DMS153 (cell line): Measurements from ENCODE around the gene ERCC1.

ENCODE experiments used
- DNase-seq: peaks from one replicate; lab custom pipeline; 2025; lab: John Stamatoyannopoulos, UW

The ERCC1 gene

DNA sequence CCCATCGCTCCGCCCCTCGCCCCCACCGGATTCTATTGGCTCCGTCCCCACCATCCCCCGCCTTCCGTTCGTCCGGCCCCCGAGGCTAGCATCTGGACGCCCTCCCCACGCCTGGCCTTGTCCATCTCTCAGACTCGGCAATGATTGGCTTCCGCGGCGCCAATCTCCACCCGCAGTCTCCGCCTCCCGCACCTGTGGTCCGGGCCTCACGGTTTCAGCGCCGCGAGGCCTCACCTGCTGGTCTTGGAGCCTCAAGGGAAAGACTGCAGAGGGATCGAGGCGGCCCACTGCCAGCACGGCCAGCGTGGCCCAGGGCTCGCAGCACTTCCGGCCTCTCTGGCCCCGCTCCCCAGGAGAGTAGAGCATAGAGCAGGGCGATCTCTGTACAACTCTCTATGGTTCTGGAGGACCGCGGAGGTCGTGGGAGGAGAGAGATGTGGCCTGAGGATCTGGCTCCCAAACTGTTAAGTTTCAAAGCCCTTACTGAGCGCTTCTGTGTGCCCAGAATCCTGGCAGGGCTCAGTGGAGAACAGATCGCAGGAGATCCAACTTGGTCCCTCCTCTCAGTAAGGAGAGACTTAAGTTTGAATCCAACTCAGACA lies at the start of gene ERCC1:
Gene ERCC1, minus strand, starts transcription at position 329 of the 602 bp plus-strand sequence. CDS start 543 bp downstream, outside the sequence.
- DNase-seq = peak; percentile 98

- DNase-seq = no peak
Measured at GRCh38 chr19:45473367-45473681, 49.6 kb upstream of the ERCC1 start.

- no peak for DNase-seq
Measured at GRCh38 chr19:45472563-45473366, 49.0 kb upstream of the ERCC1 start.

- DNase-seq = no peak
Measured at GRCh38 chr19:45471931-45472562, 48.3 kb upstream of the ERCC1 start.

DNA sequence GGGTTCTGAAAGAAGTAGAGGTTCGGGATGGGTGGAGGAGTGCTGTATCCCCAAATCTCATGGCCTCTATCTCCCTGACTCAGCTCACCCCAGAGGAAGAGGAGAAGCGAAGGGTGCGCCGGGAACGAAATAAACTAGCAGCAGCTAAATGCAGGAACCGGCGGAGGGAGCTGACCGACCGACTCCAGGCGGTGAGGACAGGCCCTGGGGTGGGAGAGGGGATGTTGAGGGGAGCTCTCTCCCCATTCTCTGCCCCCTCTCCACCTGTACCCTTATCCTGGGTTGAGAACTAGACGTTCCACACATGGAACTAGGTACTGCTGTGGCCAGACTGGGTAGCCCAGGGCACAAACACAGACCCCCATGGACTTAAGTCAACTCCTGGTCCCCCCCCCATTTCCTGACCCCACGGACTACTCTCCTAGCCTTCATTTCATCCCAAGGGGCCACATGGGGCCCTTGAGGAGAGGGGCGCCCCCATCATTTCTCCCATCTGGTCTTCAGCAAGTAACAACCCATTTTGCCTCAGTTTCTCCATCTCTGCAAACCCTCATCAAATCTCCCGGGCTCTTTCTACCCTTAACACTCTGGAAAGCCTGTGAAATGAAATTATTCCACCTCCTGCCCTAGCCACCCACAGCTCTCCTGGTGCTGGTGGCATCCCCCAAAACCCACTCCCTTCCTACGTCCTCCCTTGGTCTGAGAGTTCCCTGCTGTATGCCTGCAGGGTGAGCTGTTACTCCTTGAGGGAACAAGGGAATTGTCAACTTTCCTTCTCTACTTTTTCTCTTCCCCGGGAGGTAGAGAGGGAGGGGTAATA lies 47.6 kb upstream of the ERCC1 start:
- no peak for DNase-seq

DNA sequence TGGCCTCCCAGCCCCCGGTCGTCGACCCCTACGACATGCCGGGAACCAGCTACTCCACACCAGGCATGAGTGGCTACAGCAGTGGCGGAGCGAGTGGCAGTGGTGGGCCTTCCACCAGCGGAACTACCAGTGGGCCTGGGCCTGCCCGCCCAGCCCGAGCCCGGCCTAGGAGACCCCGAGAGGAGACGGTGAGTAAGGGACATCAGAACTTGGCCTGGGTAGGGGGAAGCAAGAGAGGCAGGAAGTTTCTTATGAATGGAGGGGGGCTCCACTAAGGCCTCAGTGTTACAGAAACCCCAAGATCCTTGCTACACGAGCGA lies 47.0 kb upstream of the ERCC1 start:
- no peak for DNase-seq

DNA sequence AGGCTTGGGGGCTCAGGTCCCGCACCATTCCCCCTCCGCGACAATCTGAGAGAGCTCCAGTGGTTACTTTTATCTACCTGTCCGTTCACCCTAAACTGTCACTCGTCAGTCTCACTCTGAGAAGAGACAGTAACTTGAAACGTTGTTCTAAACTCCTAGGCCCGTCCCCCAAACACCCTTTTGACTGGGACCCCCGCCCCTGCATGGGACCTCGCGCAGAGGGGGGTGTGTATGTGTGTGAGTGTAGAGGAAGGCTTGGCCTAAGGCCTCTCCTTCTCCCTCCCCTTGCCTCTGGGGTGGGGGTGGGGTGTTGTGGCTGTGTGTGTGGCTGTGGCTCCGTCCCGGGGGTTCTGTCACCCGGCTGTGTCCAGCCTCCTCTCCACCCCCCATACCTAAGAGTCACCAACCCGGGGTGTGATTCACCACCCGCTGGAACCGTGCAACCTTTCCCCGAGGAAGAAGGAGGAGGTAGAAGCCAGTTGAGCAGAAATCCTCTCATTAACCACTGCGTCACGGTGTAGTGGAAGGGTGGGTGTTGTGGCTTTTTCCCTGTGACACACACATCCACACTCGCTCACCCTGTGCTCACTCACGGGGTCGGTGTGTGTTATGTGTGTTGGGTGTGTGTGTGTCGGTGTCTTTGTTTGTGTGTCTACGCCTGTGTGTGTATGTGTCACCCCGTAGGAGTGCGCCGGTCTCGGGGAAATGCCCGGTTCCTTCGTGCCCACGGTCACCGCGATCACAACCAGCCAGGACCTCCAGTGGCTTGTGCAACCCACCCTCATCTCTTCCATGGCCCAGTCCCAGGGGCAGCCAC lies 46.4 kb upstream of the ERCC1 start:
- no peak for DNase-seq

- DNase-seq = peak; percentile 90
Measured at GRCh38 chr19:45469132-45469944, 45.6 kb upstream of the ERCC1 start.

- DNase-seq = no peak
Measured at GRCh38 chr19:45468803-45469131, 45.0 kb upstream of the ERCC1 start.

- no peak for DNase-seq
Measured at GRCh38 chr19:45468159-45468651, 44.5 kb upstream of the ERCC1 start.

DNA sequence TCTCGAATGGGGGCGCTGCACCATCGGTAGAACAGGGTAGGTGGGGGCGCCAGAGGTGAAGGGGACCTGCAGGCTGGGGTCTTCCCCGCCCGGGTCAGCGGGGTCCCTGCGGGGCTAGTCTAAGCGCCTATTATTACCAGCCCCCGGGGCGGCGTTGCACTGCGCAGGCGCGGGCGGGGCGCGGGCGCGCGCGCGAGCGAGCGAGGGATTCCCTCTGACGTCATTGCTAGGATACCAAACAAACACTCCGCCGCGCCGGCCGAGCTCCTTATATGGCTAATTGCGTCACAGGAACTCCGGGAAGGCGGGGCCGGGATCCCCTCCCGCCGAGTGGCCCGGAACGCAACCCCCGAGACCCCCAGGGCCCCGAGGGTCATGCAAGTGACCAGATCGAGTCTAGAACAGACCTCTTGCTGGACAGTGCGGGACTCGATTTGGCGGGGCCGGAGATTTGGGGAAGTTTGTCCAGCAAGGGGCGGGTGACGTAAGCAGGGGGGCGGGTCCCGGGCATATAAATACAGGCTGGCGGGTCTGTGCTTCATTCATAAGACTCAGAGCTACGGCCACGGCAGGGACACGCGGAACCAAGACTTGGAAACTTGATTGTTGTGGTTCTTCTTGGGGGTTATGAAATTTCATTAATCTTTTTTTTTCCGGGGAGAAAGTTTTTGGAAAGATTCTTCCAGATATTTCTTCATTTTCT lies 43.9 kb upstream of the ERCC1 start, which contains the start of gene FOSB:
Gene FOSB, plus strand, starts transcription at position 541 of the 703 bp plus-strand sequence. CDS start 591 bp downstream, outside the sequence.
- DNase-seq = peak; percentile 82

DNA sequence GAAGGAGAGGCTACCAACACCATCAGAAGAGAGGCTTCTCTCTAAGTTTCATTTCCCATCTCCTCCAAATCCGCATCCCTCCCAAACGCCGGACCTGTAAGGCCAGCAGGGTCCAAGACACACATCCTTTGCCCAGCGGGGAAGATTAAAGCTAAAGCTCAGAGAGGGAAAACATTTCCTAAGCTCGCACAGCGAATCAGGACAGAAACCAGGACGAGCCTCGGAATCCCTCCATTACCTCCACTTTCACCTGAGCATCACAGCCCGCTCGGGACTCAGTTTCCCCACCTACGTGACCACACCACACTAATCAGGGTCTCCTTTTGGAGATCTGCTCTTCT lies 43.4 kb upstream of the ERCC1 start:
- DNase-seq = no peak

DNA sequence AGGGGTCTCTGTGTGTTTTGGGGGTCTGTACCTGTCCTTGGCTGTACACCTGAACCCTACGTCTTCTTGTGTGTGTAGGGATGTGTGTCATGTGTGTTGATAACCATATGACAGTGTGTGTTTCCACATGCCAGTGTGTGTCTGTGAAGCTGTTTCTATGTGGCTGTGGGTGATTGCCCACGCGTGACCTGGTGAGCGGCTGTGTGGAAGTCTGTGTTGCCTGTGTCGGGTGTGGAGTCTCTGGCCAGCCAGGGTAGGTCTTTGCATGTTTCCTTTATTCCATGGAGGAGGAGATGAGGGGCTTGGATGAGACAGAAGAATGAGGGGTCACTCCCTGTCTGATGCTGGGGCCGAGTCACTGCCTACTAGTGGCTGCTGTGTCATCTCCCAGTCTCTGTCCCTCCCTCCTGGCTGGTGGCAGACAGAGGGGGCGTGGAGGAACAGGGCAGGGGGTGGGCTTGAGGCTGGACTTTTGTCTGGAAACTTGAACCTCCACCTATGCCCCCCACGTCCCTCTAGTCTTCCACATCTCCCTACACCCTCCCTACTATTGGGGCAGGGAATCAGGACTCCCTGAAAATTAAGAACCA lies 41.2 kb upstream of the ERCC1 start:
- no peak for DNase-seq

GRCh38 chr19:45464274-45464673 lies 40.6 kb upstream of the ERCC1 start:
- DNase-seq = no peak

GRCh38 chr19:45463241-45463640 lies 39.5 kb upstream of the ERCC1 start:
- DNase-seq = no peak

- no peak for DNase-seq
Measured at GRCh38 chr19:45462174-45462573, 38.5 kb upstream of the ERCC1 start.

DNA sequence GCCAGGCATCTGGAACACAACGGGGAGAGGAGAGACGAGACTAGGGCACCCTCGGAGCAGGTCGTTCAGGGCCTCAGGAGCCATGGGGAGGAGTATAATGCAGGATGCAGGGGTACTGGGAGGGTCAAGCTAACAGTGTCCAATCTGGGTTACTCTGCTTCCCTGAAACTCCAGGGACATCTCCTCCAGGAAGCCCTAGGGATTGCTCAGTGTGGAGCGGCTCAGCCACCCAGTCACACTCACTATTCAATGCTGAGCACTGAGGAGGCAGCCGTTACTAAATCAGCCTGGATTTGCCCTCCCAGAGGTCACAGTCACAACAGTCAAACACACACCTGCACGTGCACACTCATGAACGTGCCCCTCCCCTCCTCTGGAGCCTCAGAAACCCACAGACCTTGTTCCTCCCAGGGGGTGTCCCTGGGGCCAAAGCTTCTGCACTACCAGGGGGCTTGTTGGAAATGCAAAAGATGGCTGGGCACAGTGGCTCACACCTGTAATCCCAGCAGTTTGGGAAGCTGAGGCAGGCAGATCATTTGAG lies 37.2 kb upstream of the ERCC1 start:
- DNase-seq = no peak

DNA sequence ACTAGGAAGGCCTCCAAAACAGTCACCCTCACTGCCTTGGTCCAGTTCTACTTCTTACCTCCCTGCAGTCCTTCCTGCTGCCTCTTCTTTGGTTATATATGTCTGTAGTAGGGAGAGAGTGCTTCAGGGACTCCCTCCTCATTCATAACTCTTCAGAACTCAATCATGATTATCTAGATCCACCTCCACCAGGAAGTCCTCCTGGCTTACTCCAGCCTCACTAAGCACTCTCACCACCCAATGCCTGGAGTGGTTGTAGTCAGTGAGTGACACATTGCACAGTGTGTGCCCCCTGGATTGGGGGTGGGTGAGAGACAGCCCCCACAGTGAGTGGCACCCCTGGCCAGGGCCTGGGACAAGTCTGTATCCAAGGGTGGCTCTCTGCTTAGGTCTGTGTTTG lies 34.1 kb upstream of the ERCC1 start:
- DNase-seq = no peak

- DNase-seq = no peak
Measured at GRCh38 chr19:45456500-45456815, 32.7 kb upstream of the ERCC1 start.
